Mesodermal cell (in vitro differentiated cells): ENCODE data around the gene MAGEA9.
"Not testable (repeated sequence)": the region's sequence is repeated elsewhere in the genome, so short reads cannot be mapped to it uniquely, and the experiment has no call there.

ENCODE experiments used
- H3K27ac ChIP-seq: 2 replicates; pipeline ENCODE4 v1.7.0; 2013; ENCODE audit warnings: mild to moderate bottlenecking, low read depth, low read length, moderate library complexity; ENCODE audit not compliant: severe bottlenecking
- H3K36me3 ChIP-seq: 2 replicates; pipeline ENCODE4 v1.7.1; 2013; ENCODE audit warnings: mild to moderate bottlenecking, low read length, moderate library complexity; ENCODE audit not compliant: control insufficient read depth, insufficient read depth
- H3K4me1 ChIP-seq: one replicate; pipeline ENCODE4 v1.7.1; 2013; ENCODE audit warnings: mild to moderate bottlenecking, low read length; ENCODE audit not compliant: insufficient read depth, control insufficient read depth, poor library complexity, severe bottlenecking
- H3K4me3 ChIP-seq: 2 replicates; pipeline ENCODE4 v1.7.0; 2013; ENCODE audit warnings: low read length, control low read depth, mild to moderate bottlenecking; ENCODE audit not compliant: insufficient read depth, poor library complexity, severe bottlenecking; ENCODE audit errors: extremely low read depth
- H3K9me3 ChIP-seq: 2 replicates; pipeline ENCODE4 v1.7.1; 2013; ENCODE audit warnings: mild to moderate bottlenecking, low read length, moderate library complexity; ENCODE audit not compliant: control insufficient read depth
- WGBS, 2 experiments: methylation state at CpG; one replicate each; pipeline ENCODE4 v1.1.5; 2013; ENCODE audit warnings: missing lambda C conversion rate in 2 of 2; ENCODE audit not compliant: insufficient coverage in 2 of 2; 5-methylcytosine and 5-hydroxymethylcytosine counted together

MAGEA9 gene

DNA sequence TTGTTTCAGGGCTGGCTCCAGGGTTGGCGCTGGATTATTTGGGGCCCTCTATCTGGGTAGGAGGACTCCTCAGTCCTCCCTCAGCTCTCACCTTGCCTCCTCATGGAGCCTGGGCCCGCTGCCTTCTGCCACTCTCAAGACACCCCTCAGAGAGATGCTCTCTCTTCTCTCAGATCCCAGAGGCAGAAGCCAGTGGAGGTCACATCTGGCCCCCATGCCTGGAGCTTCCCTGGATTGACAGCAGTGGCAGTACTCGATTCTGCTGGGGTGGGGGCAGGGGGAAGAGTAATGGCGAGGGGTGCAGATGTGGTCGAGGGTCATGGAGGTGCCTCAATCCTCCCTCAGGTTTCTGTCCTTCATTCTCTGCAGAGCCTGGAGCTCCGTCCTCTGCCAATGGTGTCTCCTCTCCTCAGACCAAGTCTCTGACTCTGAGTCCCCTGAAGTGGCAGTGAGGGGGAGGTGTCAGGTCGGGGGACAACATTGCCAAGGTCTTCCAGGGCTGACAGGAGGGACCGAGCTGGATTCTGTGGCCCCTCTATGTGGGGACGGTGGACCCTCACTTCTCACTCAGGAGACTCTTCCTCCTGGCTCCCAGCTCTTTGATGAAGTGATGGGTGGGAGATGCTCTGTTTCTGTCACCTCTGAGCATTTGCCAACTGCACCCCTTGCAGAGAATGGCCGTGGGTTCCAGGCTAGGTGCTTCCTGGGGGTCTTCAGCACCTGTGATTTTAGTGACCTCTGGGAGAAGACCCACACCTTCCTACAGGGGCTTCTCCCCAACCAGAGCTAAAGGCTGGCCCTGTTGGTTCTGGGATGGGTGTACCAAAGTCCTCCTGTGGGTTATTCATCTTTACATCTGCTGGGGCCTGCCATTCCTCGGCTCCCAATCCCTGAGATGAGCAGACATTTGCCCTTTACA lies 18.8 kb upstream of the MAGEA9 start:
- WGBS, 2 experiments: 100% methylated on average over 2 of the region's 11 CpGs; no CpG with 5 or more reads in 1 of the 2 experiments
- H3K36me3 ChIP-seq: no peaks in the 10 kb centered on the region
- no peaks in the 10 kb centered on the region for H3K9me3 ChIP-seq
- H3K27ac ChIP-seq: no peak overlapping the region
- no peaks in the 10 kb centered on the region for H3K4me1 ChIP-seq
- H3K4me3 ChIP-seq: no peak overlapping the region

GRCh38 chrX:149770344-149770743 lies 11.4 kb upstream of the MAGEA9 start:
- H3K27ac ChIP-seq, H3K36me3 ChIP-seq, H3K9me3 ChIP-seq, H3K4me3 ChIP-seq, H3K4me1 ChIP-seq: not testable (repeated sequence)
- WGBS, 2 experiments: no CpG with 5 or more reads among the region's 12 CpGs

DNA sequence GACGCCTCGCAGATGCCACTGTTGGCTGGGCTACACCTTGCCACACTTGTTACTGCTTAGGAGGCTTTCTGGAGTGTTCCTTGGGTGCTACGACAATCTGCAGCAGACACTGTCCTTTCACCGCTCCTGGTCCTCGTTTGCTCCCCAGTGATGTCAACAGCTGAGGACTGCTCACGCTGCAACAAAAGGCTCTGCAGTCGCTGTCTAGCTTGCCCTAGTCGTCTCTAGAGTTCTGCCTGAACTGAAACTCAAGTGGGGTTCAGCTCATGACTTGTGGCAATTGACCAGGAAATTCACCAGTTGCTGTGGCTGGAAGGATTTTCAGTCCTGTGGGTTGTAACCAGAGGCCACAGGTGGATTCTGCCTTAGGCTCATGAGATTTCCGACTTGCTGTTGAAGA lies 8.7 kb upstream of the MAGEA9 start:
- H3K36me3 ChIP-seq, H3K9me3 ChIP-seq, H3K27ac ChIP-seq, H3K4me3 ChIP-seq, H3K4me1 ChIP-seq: not testable (repeated sequence)
- WGBS, 2 experiments: no CpG with 5 or more reads among the region's 9 CpGs

DNA sequence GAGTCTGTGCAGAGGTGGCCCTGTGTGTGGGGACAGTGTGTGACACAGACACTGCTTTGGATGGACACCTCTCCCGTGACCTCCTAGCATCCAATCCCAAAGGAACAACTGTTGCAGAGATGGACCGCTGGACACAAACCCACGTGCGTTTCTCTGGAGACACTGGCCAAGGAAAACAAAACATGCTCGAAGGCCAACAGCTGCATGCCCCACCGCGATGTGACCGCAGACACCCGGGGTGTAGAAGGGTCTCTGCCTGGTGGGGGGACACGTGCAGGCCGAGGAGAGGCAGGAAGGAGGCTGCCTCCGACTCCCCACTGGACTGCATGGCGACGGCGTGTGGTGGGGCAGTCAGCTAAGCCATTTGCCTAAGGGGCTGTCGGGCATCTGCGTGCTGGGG lies 8.0 kb upstream of the MAGEA9 start, which contains the start of gene HSFX1:
Gene HSFX1, plus strand, starts transcription at position 301 of the 400 bp plus-strand sequence. CDS start 614 bp downstream, outside the sequence.
- not testable (repeated sequence) for H3K4me3 ChIP-seq, H3K9me3 ChIP-seq, H3K36me3 ChIP-seq, H3K4me1 ChIP-seq, H3K27ac ChIP-seq
- WGBS, 2 experiments: no CpG with 5 or more reads among the region's 17 CpGs

- H3K4me1 ChIP-seq, H3K4me3 ChIP-seq, H3K27ac ChIP-seq, H3K36me3 ChIP-seq, H3K9me3 ChIP-seq: not testable (repeated sequence)
- no CpG with 5 or more reads among the region's 7 CpGs for WGBS, 2 experiments
These were observed 3.7 kb upstream of the MAGEA9 start for GRCh38 chrX:149777999-149778398.

DNA sequence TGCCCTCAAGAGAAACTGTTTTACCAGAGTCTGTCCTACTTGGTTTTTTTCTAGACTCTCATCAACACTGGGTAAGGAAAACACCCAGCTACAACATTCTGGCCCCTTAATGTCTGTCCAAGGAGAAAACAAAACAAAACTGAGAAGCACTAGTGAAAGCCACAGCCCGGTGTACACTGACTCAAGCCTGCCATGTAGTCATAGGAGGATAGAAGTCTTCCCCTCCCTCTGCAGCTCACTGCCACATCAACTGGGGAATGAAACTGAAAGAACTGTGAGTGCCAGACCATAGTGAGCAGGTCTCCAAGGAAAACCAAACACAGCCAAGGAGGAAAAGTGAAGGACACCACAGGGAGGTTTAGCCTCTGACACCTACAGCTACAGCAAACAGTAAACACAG lies 13.8 kb downstream of the MAGEA9 start:
- H3K4me1 ChIP-seq, H3K27ac ChIP-seq, H3K4me3 ChIP-seq, H3K36me3 ChIP-seq, H3K9me3 ChIP-seq: not testable (repeated sequence)
- no CpG with 5 or more reads among the region's 1 CpG for WGBS, 2 experiments

DNA sequence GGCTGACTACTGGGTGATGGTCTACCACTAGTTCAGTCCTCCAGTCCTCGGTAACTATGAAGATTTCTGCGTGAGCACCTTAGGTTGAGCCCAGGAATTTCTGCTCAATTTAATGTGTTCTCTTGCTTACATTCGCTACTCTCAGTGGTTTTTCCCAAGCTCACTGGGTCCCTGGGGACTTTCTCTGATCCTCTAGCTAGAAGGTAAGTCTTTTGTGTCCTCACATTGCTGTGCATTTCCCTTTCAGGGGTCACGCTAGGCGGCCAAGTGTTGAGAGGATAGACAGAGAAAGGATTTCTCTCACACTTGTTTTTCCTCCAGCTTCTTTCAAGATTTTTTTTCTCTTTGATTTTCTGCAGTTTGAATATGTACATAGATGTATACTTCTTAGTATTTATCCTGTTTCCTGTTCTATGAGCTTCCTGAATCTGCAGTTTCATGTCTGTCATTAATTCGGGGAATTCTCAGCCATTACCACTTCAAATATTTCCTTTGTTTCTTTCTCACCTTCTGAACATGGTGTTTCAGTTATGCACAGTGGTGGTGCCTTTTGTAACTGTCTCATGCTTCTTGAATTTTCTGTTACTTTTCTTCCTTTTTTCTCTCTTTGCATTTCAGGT lies 17.5 kb downstream of the MAGEA9 start:
- 90 to 100% methylated on average over 2 to 3 of the region's 6 CpGs for WGBS, 2 experiments
- Histone ChIP-seq H3K4me1 (no peaks in the 10 kb centered on the region), H3K9me3 (no peaks in the 10 kb centered on the region), H3K4me3 (no peak overlapping the region), H3K36me3 (no peaks in the 10 kb centered on the region), H3K27ac (no peak overlapping the region)

GRCh38 chrX:149799938-149800337 lies 18.2 kb downstream of the MAGEA9 start:
- no peaks in the 10 kb centered on the region for H3K9me3 ChIP-seq
- H3K4me1 ChIP-seq: no peaks in the 10 kb centered on the region
- H3K4me3 ChIP-seq: no peak overlapping the region
- no peak overlapping the region for H3K27ac ChIP-seq
- 86 to 100% methylated on average over 1 to 2 of the region's 3 CpGs for WGBS, 2 experiments
- no peaks in the 10 kb centered on the region for H3K36me3 ChIP-seq

GRCh38 chrX:149803458-149804062 lies 21.8 kb downstream of the MAGEA9 start:
- Histone ChIP-seq H3K4me3 (no peak overlapping the region), H3K9me3 (no peaks in the 10 kb centered on the region), H3K27ac (no peak overlapping the region), H3K36me3 (no peaks in the 10 kb centered on the region), H3K4me1 (no peaks in the 10 kb centered on the region)
- 82 to 88% methylated on average over 5 of the region's 10 CpGs for WGBS, 2 experiments

- Histone ChIP-seq H3K27ac (no peak overlapping the region), H3K4me3 (no peak overlapping the region), H3K36me3 (no peaks in the 10 kb centered on the region), H3K9me3 (no peaks in the 10 kb centered on the region), H3K4me1 (no peaks in the 10 kb centered on the region)
- 76 to 85% methylated on average over 2 to 5 of the region's 6 CpGs for WGBS, 2 experiments
These were observed 22.4 kb downstream of the MAGEA9 start for GRCh38 chrX:149804102-149804501.
